NOMO-1 treated with dmso at 0.1 percent for 144 hours (cell line): ENCODE data around the gene UQCRHL.
"Not testable (repeated sequence)": the region's sequence is repeated elsewhere in the genome, so short reads cannot be mapped to it uniquely, and the experiment has no call there.

Experiments used
- DNase-seq: peaks from one replicate; lab custom pipeline; 2025; ENCODE audit not compliant: unreplicated experiment; lab: John Stamatoyannopoulos, UW

The UQCRHL gene

GRCh38 chr1:15807549-15807948 lies at the start of gene UQCRHL:
Gene UQCRHL, minus strand, starts transcription at chr1:15807649. Its CDS starts 0 bp downstream, at chr1:15807649.
- DNase-seq = not testable (repeated sequence)

- no peak for DNase-seq
These were observed 49.4 kb upstream of the UQCRHL start for GRCh38 chr1:15856888-15857287.

- DNase-seq = no peak
These were observed 45.4 kb upstream of the UQCRHL start for GRCh38 chr1:15852828-15853302.

GRCh38 chr1:15852036-15852827 lies 44.8 kb upstream of the UQCRHL start:
- DNase-seq = no peak

GRCh38 chr1:15851210-15852035 lies 44.0 kb upstream of the UQCRHL start:
- no peak for DNase-seq

- no peak for DNase-seq
These were observed 43.1 kb upstream of the UQCRHL start for GRCh38 chr1:15850471-15851001.

GRCh38 chr1:15849775-15850324 lies 42.4 kb upstream of the UQCRHL start:
- peak; percentile 65 for DNase-seq

GRCh38 chr1:15848929-15849774 lies 41.7 kb upstream of the UQCRHL start:
- peak; percentile 56 for DNase-seq

- no peak for DNase-seq
These were observed 40.9 kb upstream of the UQCRHL start for GRCh38 chr1:15848143-15848928.

GRCh38 chr1:15847893-15848142 lies 40.4 kb upstream of the UQCRHL start:
- no peak for DNase-seq

GRCh38 chr1:15847100-15847892 lies 39.8 kb upstream of the UQCRHL start, which contains the start of gene SPEN:
Gene SPEN, plus strand, starts transcription at chr1:15847707. Its CDS starts 361 bp downstream, at chr1:15848068.
- peak; percentile 94 for DNase-seq

- not testable (repeated sequence) for DNase-seq
These were observed 38.6 kb upstream of the UQCRHL start for GRCh38 chr1:15846056-15846455.

GRCh38 chr1:15843826-15844572 lies 36.5 kb upstream of the UQCRHL start:
- DNase-seq = no peak

- no peak for DNase-seq
These were observed 31.3 kb upstream of the UQCRHL start for GRCh38 chr1:15838721-15839120.

GRCh38 chr1:15837931-15838330 lies 30.5 kb upstream of the UQCRHL start:
- DNase-seq = no peak

GRCh38 chr1:15836772-15837669 lies 29.6 kb upstream of the UQCRHL start:
- peak; percentile 87 for DNase-seq

GRCh38 chr1:15836511-15836771 lies 29.0 kb upstream of the UQCRHL start:
- not testable (repeated sequence) for DNase-seq
